ENCODE measurements around the gene ACSL6. TPM values are rescaled to one million over a fixed set of nuclear protein-coding genes. Genes with fewer than 3 reads are reported as not detected.
A peak's percentile ranks its signal among the peaks of the same experiment; 100 is the strongest.

ACSL6 gene
- total and polyA plus RNA-seq, 10 donors: 0.76 to 18.4 (median 3.9) TPM

DNA sequence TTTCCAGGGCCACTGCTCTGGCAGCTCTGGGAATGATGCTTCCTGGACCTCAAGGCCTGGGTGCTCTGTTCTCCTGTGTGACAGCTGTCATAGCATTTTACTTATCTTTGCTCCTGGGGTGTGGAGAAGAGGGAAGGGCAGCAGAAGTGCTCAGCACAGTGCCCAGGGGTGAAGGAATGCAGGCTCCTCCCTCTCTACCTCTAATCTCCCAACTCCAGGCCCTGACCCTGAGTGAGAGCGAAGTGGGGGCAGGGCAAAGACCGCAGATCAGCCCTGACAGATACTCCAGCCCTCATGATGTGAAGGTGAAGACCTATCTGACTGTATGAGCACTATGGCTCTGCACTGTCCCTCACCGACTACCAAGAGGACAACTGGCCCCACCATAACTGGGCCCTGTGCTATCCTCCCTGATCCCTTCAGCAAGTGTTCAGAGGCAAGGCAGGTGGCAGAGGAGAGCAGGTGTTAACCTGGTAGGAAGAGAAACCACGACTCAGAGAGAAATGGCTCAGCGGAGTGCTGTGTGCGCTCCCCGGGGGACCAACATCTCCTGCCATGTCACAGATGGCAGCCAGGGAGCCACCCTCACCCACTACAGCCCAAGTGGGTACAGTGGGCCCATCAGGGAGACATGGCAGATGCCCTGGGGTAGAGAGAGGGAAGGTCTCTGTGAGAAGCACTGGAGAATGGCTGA lies 16.8 kb downstream of the ACSL6 start:
- intact Hi-C loops (cut with DNase I; ENCODE audit: low total_unique reads): no loop called here
- TF ChIP-seq POLR2AphosphoS5 (IDR thresholded peaks at IDR 0.05) (no peak), POLR2A (IDR thresholded peaks at IDR 0.05) (no peak)
- TF ChIP-seq, protein P1, sequence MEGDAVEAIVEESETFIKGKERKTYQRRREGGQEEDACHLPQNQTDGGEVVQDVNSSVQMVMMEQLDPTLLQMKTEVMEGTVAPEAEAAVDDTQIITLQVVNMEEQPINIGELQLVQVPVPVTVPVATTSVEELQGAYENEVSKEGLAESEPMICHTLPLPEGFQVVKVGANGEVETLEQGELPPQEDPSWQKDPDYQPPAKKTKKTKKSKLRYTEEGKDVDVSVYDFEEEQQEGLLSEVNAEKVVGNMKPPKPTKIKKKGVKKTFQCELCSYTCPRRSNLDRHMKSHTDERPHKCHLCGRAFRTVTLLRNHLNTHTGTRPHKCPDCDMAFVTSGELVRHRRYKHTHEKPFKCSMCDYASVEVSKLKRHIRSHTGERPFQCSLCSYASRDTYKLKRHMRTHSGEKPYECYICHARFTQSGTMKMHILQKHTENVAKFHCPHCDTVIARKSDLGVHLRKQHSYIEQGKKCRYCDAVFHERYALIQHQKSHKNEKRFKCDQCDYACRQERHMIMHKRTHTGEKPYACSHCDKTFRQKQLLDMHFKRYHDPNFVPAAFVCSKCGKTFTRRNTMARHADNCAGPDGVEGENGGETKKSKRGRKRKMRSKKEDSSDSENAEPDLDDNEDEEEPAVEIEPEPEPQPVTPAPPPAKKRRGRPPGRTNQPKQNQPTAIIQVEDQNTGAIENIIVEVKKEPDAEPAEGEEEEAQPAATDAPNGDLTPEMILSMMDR (IDR thresholded peaks at IDR 0.05 in 8 of 11, conservative IDR thresholded peaks at IDR 0.05 in 3 of 11): no peak
- peak; percentile 61 for DNase-seq

GRCh38 chr5:131994090-131994489 lies 17.4 kb downstream of the ACSL6 start:
- peak; percentile 41 for DNase-seq
- WGBS, 5 donors: 69 to 92% (median 82%) methylated on average over 6 to 7 of the region's 7 CpGs
- TF ChIP-seq POLR2AphosphoS5 (IDR thresholded peaks at IDR 0.05) (no peak), POLR2A (IDR thresholded peaks at IDR 0.05) (no peak)
- TF ChIP-seq, protein P1 (IDR thresholded peaks at IDR 0.05 in 8 of 11, conservative IDR thresholded peaks at IDR 0.05 in 3 of 11): no peak
- Histone ChIP-seq H3K9me3 (no peaks in the 10 kb centered on the region), H3K27ac (no peak overlapping the region), H3K36me3 (no peaks in the 10 kb centered on the region), H3K4me3 (no peak overlapping the region), H3K4me1 (no peaks in the 10 kb centered on the region), H3K27me3 (replicated peaks in 1 of 7) (no peaks in the 10 kb centered on the region)
- intact Hi-C loops (cut with DNase I; ENCODE audit: low total_unique reads): no loop called here

More for the DNA sequence above, 16.8 kb downstream of the ACSL6 start:
- WGBS, 5 donors: 56 to 86% (median 77%) methylated on average over 7 of the region's 7 CpGs
- Histone ChIP-seq H3K27me3 (replicated peaks in 1 of 7) (no peaks in the 10 kb centered on the region), H3K9me3 (no peaks in the 10 kb centered on the region), H3K4me3 (no peak overlapping the region), H3K4me1 (peaks cover 0 to 5% (median 0%) of the 10 kb centered on the region in 6 donors), H3K27ac (no peak overlapping the region), H3K36me3 (no peaks in the 10 kb centered on the region)

DNA sequence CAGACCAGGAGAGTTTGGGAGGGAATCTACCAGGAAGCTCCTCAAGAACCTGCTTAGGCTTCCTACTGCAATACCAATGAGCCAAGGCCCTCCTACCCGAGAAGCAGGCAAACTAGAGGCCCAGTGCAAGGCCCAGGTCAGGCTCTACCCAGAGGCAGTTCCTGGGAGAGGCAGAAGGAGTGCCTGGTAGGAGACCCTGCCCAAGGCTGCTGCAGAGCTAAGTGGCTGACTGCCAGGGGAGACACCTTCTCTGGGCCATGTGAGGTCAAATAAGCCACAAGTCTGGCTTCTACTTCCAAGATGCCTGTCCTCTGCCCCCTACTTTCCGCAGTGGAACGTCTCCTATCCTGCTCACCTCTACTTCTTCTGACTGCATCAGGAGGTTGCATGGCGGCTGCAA lies 17.8 kb downstream of the ACSL6 start:
- Histone ChIP-seq H3K4me3 (no peak overlapping the region), H3K4me1 (no peaks in the 10 kb centered on the region), H3K27ac (no peak overlapping the region), H3K9me3 (no peaks in the 10 kb centered on the region), H3K36me3 (no peaks in the 10 kb centered on the region), H3K27me3 (replicated peaks in 1 of 7) (no peaks in the 10 kb centered on the region)
- WGBS, 5 donors: 70 to 94% (median 85%) methylated on average over 3 to 4 of the region's 4 CpGs
- DNase-seq: peak; percentile 57
- no peak for TF ChIP-seq POLR2A (IDR thresholded peaks at IDR 0.05)
- intact Hi-C loops (cut with DNase I; ENCODE audit: low total_unique reads): no loop called here

DNA sequence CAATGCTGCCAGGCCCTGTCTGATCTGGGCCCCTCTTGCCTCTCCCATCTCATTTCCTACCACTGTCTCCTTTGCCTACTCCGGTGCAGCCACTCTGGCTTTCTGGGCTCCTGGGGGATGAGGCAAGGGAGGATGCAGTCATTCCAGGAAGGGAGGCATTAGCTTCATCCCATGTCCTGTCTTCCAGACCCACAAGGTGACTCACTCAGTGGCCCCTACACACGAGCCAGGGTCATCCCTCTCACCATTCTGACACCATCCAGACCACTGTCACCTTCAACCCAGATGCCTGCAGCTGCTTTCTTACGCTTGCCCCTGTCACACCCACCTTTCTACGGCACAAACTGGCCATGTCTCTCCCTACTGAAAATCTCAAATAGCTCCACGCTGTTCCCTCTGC lies 19.1 kb downstream of the ACSL6 start:
- intact Hi-C loops (cut with DNase I; ENCODE audit: low total_unique reads): no loop called here
- Histone ChIP-seq H3K4me3 (no peak overlapping the region), H3K4me1 (no peaks in the 10 kb centered on the region), H3K36me3 (no peaks in the 10 kb centered on the region), H3K9me3 (no peaks in the 10 kb centered on the region), H3K27me3 (replicated peaks in 1 of 7) (no peaks in the 10 kb centered on the region), H3K27ac (no peak overlapping the region)
- peak; percentile 30 for DNase-seq
- no peak for TF ChIP-seq POLR2A (IDR thresholded peaks at IDR 0.05)
- TF ChIP-seq, protein P1 (IDR thresholded peaks at IDR 0.05 in 8 of 11, conservative IDR thresholded peaks at IDR 0.05 in 3 of 11): no peak
- no peak for TF ChIP-seq POLR2AphosphoS5 (IDR thresholded peaks at IDR 0.05)
- 76 to 88% (median 81%) methylated on average over 5 of the region's 5 CpGs for WGBS, 5 donors

All from spleen (tissue), 11 donors.